ENCODE results near the gene RAP1GAP.

- TF ChIP-seq CTCF (conservative IDR thresholded peaks at IDR 0.05; ENCODE audit: low read length) = no peak
- TF ChIP-seq EZH2phosphoT487 (IDR thresholded peaks at IDR 0.05; ENCODE audit: borderline replicate concordance) = no peak
These were observed 3.2 kb downstream of the RAP1GAP start for GRCh38 chr1:21665711-21666575.

All from Loucy (cell line).